K562 (cell line): ENCODE data around the gene PITPNB. TPM values are rescaled to one million over a fixed set of nuclear protein-coding genes. Genes with fewer than 3 reads are reported as not detected.

Source experiments
- CHD7 ChIP-seq: fragments of 200-600 bp; sonication (generic); IDR thresholded peaks from one replicate; pipeline ENCODE4 v1.6.1; 2012; ENCODE audit warnings: mild to moderate bottlenecking, low read depth, low read length, inconsistent platforms
- FOXP4 ChIP-seq: sonication (generic); formaldehyde crosslinking; IDR thresholded peaks from 2 replicates; pipeline ENCODE4 v1.8.0; 2022; ENCODE audit warnings: mild to moderate bottlenecking, missing genetic modification reagents, borderline replicate concordance
- PURB ChIP-seq: sonication (generic); formaldehyde crosslinking; IDR thresholded peaks from 2 replicates; pipeline ENCODE4 v1.9.0; 2021; ENCODE audit warnings: low read depth, mild to moderate bottlenecking, missing genetic modification reagents
- RB1 ChIP-seq: fragments of 450-650 bp; IDR thresholded peaks from 2 replicates; pipeline ENCODE4 v1.6.1; 2017; ENCODE audit warnings: low read depth, mild to moderate bottlenecking
- STAT5A ChIP-seq: IDR thresholded peaks from 2 replicates; pipeline ENCODE4 v1.6.1; 2012; ENCODE audit warnings: low read length, inconsistent platforms, borderline replicate concordance
- YY1 ChIP-seq, 3 experiments: IDR thresholded peaks; 2 replicates each; pipeline ENCODE4 v1.6.1; 2011; ENCODE audit warnings: low read length in 2 of 3, mild to moderate bottlenecking in 2 of 3, moderate library complexity in 2 of 3, borderline replicate concordance in 1 of 3, control low read depth in 1 of 3, low read depth in 1 of 3; ENCODE audit not compliant: insufficient read depth in 3 of 3, insufficient replicate concordance in 2 of 3, control insufficient read depth in 1 of 3, insufficient read length in 1 of 3; ENCODE audit errors: extremely low read depth in 1 of 3
- ZNF518B ChIP-seq: fragments of 250-450 bp; sonication (Bioruptor Pico); IDR thresholded peaks from 2 replicates; pipeline ENCODE4 v1.5.0; 2021; ENCODE audit warnings: mild to moderate bottlenecking, moderate library complexity
- polyA plus RNA-seq, 8 experiments: library from polyadenylated mRNA; depleted of rRNA in 4 of 8; stranded (reverse) in 5 of 8; unstranded in 3 of 8; fragments of >200 nt; fragmentation: Nextera tagmentation in 2 of 8; fragmentation: Illumina TruSeq in 1 of 8; extraction: Ambion mirVana in 2 of 8; extraction: Trizol in 1 of 8; gene quantifications; 2 replicates each; pipeline versions ENCODE4 v1.2.1 to v1.2.3, GENCODE V29; 2011 to 2014; ENCODE audit warnings: inconsistent platforms in 1 of 8, missing spikeins in 1 of 8
- total RNA-seq, 7 experiments: library from RNA; depleted of rRNA in 6 of 7; stranded (reverse); fragments of >200 nt in 6 of 7; fragmentation: Illumina TruSeq in 2 of 7; extraction: Trizol in 2 of 7; gene quantifications; 2 replicates each; pipeline versions ENCODE4 v1.2.1 to v1.2.3, GENCODE V29; 2011 to 2021; ENCODE audit warnings: low replicate concordance in 1 of 7

The PITPNB gene
- total and polyA plus RNA-seq, 9 of the 15 experiments (the other 6 are each of a cell fraction or from before 2014, with no cell fraction given) = 13.1 to 52.4 (median 34.7) TPM

- TF ChIP-seq ZNF518B (CRISPR knock-in tag) (no peak), STAT5A (no peak; the same call in 1 of the 2 replicates), CHD7 (no peak), YY1 (IDR thresholded peaks at IDR 0.05; ENCODE audit: borderline replicate concordance in 1 of 3, control insufficient read depth in 1 of 3, extremely low read depth in 1 of 3, insufficient read depth in 3 of 3, insufficient read length in 1 of 3, insufficient replicate concordance in 2 of 3, low read depth in 1 of 3, low read length in 2 of 3) (no peak), RB1 (no peak), FOXP4 (CRISPR knock-in tag) (no peak), PURB (no peak)
These were observed 5.8 kb downstream of the PITPNB start (continued) for GRCh38 chr22:27913162-27913741.
